IMR-90 (cell line): ENCODE measurements around the gene LCN10. TPM values are rescaled to one million over a fixed set of nuclear protein-coding genes. Genes with fewer than 3 reads are reported as not detected.

ENCODE experiments used
- ATAC-seq: fragments of 200-7000 bp; cut with Tn5 transposase; 2 replicates; pipeline ENCODE4 v1.9.1; 2020; ENCODE audit warnings: low read depth, mild to moderate bottlenecking, moderate library complexity
- BruUV-seq: library from RNA; stranded (reverse); fragments of 400-500 nt; replicated peaks from 2 replicates; lab custom pipeline; 2021; lab: Mats Ljungman, UMichigan
- CTCF ChIA-PET: fragments of 300-600 bp; formaldehyde crosslinking; extraction: SDS; loops from one replicate; lab custom pipeline; 2021; ENCODE audit warnings: antibody characterized with exemption; lab: Yijun Ruan, JAX
- POLR2A ChIA-PET: fragments of 300-600 bp; sonication (Branson Sonifier 250); formaldehyde crosslinking; loops from one replicate; lab custom pipeline; 2022; ENCODE audit warnings: antibody characterized with exemption; ENCODE audit not compliant: unreplicated experiment; lab: Charles Lee
- DNase-seq: peaks from one replicate; pipeline ENCODE4 v3.0.0; 2013
- H2AFZ ChIP-seq: replicated peaks from 2 replicates; pipeline ENCODE3; 2013; ENCODE audit warnings: low read length, mild to moderate bottlenecking; ENCODE audit not compliant: poor library complexity
- H2AK5ac ChIP-seq: 2 replicates; pipeline ENCODE4 v1.6.1; 2013; ENCODE audit warnings: low read depth, low read length, inconsistent platforms
- H2AK9ac ChIP-seq: replicated peaks from 2 replicates; pipeline ENCODE3; 2013; ENCODE audit warnings: mild to moderate bottlenecking, low read depth, low read length, moderate library complexity; ENCODE audit not compliant: poor library complexity
- H2BK120ac ChIP-seq: 2 replicates; pipeline ENCODE4 v1.6.1; 2013; ENCODE audit warnings: low read depth, low read length, inconsistent platforms
- H2BK15ac ChIP-seq: 3 replicates; pipeline ENCODE4 v1.6.1; 2013; ENCODE audit warnings: low read depth, low read length, inconsistent platforms
- H2BK20ac ChIP-seq: 2 replicates; pipeline ENCODE4 v1.6.1; 2013; ENCODE audit warnings: low read depth, mild to moderate bottlenecking, inconsistent platforms, low read length, moderate library complexity
- H2BK5ac ChIP-seq: 2 replicates; pipeline ENCODE4 v1.6.1; 2013; ENCODE audit warnings: mild to moderate bottlenecking, low read depth, low read length, inconsistent platforms; ENCODE audit not compliant: poor library complexity, severe bottlenecking
- H3K14ac ChIP-seq: replicated peaks from 2 replicates; pipeline ENCODE4 v1.6.1; 2013; ENCODE audit warnings: low read depth, low read length, inconsistent platforms
- H3K18ac ChIP-seq: 2 replicates; pipeline ENCODE4 v1.6.1; 2013; ENCODE audit warnings: low read depth, low read length, control low read depth
- H3K23ac ChIP-seq: 2 replicates; pipeline ENCODE4 v1.6.1; 2013; ENCODE audit warnings: low read depth, low read length, inconsistent platforms
- H3K27ac ChIP-seq: 2 replicates; pipeline ENCODE4 v1.5.1; 2013; ENCODE audit warnings: mild to moderate bottlenecking, control low read depth, low read length; ENCODE audit not compliant: insufficient read depth
- H3K27me3 ChIP-seq: 2 replicates; pipeline ENCODE4 v1.6.1; 2013; ENCODE audit warnings: low read length; ENCODE audit not compliant: control insufficient read depth, insufficient read depth
- H3K36me3 ChIP-seq: 2 replicates; pipeline ENCODE4 v1.6.1; 2013; ENCODE audit warnings: low read length, mixed read lengths; ENCODE audit not compliant: control insufficient read depth, insufficient read depth
- H3K4ac ChIP-seq: 2 replicates; pipeline ENCODE4 v1.6.1; 2013; ENCODE audit warnings: low read depth, low read length, inconsistent platforms
- H3K4me1 ChIP-seq: 2 replicates; pipeline ENCODE4 v1.6.1; 2013; ENCODE audit warnings: low read length, mixed read lengths; ENCODE audit not compliant: control insufficient read depth, insufficient read depth
- H3K4me2 ChIP-seq: 2 replicates; pipeline ENCODE4 v1.6.1; 2013; ENCODE audit warnings: low read depth, mild to moderate bottlenecking, control low read depth, low read length, moderate library complexity
- H3K4me3 ChIP-seq: 2 replicates; pipeline ENCODE4 v1.5.1; 2013; ENCODE audit warnings: low read depth, mild to moderate bottlenecking, control low read depth, low read length, moderate library complexity; ENCODE audit not compliant: insufficient read depth
- H3K56ac ChIP-seq: 2 replicates; pipeline ENCODE4 v1.6.1; 2013; ENCODE audit warnings: low read length, inconsistent platforms; ENCODE audit not compliant: insufficient read depth; ENCODE audit errors: extremely low read depth
- H3K79me1 ChIP-seq, 2 experiments: 2 replicates each; pipeline ENCODE4 v1.6.1; 2013; ENCODE audit warnings: low read length in 2 of 2, inconsistent platforms in 1 of 2, low read depth in 1 of 2
- H3K9ac ChIP-seq: 2 replicates; pipeline ENCODE4 v1.6.1; 2013; ENCODE audit warnings: low read depth, low read length, control low read depth
- H3K9me1 ChIP-seq: 2 replicates; pipeline ENCODE4 v1.6.1; 2013; ENCODE audit warnings: low read length, inconsistent platforms; ENCODE audit not compliant: insufficient read depth
- H3K9me3 ChIP-seq: 2 replicates; pipeline ENCODE4 v1.6.1; 2013; ENCODE audit warnings: low read length; ENCODE audit not compliant: control insufficient read depth, insufficient read depth
- H4K20me1 ChIP-seq: 2 replicates; pipeline ENCODE4 v1.6.1; 2013; ENCODE audit warnings: low read length, inconsistent platforms; ENCODE audit not compliant: insufficient read depth
- H4K5ac ChIP-seq: 2 replicates; pipeline ENCODE4 v1.6.1; 2013; ENCODE audit warnings: mild to moderate bottlenecking, low read depth, low read length, control low read depth
- H4K8ac ChIP-seq, 2 experiments: 2 replicates each; pipeline ENCODE4 v1.6.1; 2013; ENCODE audit warnings: low read depth in 2 of 2, low read length in 2 of 2, control low read depth in 1 of 2, inconsistent platforms in 1 of 2
- H4K91ac ChIP-seq: 2 replicates; pipeline ENCODE4 v1.6.1; 2013; ENCODE audit warnings: low read depth, low read length, inconsistent platforms; ENCODE audit not compliant: insufficient read depth
- BHLHE40 ChIP-seq: fragments of 150-350 bp; IDR thresholded peaks from 2 replicates; pipeline ENCODE4 v1.6.1; 2016; ENCODE audit warnings: mild to moderate bottlenecking, low read depth, low read length
- CHD1 ChIP-seq: IDR thresholded peaks from 2 replicates; pipeline ENCODE4 v1.6.1; 2012; ENCODE audit warnings: low read depth, low read length, improper control_type of control experiment
- FOS ChIP-seq: fragments of 150-350 bp; IDR thresholded peaks from 2 replicates; pipeline ENCODE4 v1.6.1; 2016; ENCODE audit warnings: low read depth, low read length
- MAFK ChIP-seq: IDR thresholded peaks from 2 replicates; pipeline ENCODE4 v1.6.1; 2012; ENCODE audit warnings: low read depth, low read length, improper control_type of control experiment
- MAZ ChIP-seq: IDR thresholded peaks from 2 replicates; pipeline ENCODE4 v1.6.1; 2012; ENCODE audit warnings: low read depth, mild to moderate bottlenecking, low read length, improper control_type of control experiment, moderate library complexity, borderline replicate concordance
- MXI1 ChIP-seq: IDR thresholded peaks from 2 replicates; pipeline ENCODE4 v1.6.1; 2012; ENCODE audit warnings: low read depth, mild to moderate bottlenecking, low read length, moderate library complexity, borderline replicate concordance
- NFE2L2 ChIP-seq: fragments of 150-350 bp; IDR thresholded peaks from 2 replicates; pipeline ENCODE4 v1.6.1; 2016; ENCODE audit warnings: low read depth, mild to moderate bottlenecking, low read length
- POLR2A ChIP-seq: IDR thresholded peaks from 2 replicates; pipeline ENCODE4 v1.6.1; 2012; ENCODE audit warnings: mild to moderate bottlenecking, low read depth, low read length
- RAD21 ChIP-seq: IDR thresholded peaks from 2 replicates; pipeline ENCODE4 v1.6.1; 2012; ENCODE audit warnings: low read length, improper control_type of control experiment
- RCOR1 ChIP-seq: IDR thresholded peaks from 2 replicates; pipeline ENCODE4 v1.6.1; 2012; ENCODE audit warnings: mild to moderate bottlenecking, low read length, improper control_type of control experiment; ENCODE audit not compliant: insufficient replicate concordance
- RFX5 ChIP-seq: IDR thresholded peaks from 2 replicates; pipeline ENCODE4 v1.8.0; 2012; ENCODE audit warnings: low read depth, mild to moderate bottlenecking, low read length, moderate library complexity
- SMC3 ChIP-seq: fragments of 150-350 bp; IDR thresholded peaks from 2 replicates; pipeline ENCODE4 v1.6.1; 2016; ENCODE audit warnings: low read depth, mild to moderate bottlenecking, antibody characterized with exemption, low read length, moderate library complexity
- WGBS, 2 experiments: methylation state at CpG; one replicate each; pipeline versions ENCODE4 v1.1.5 to v1.1.7; 2013; ENCODE audit warnings: missing lambda C conversion rate in 2 of 2; ENCODE audit not compliant: insufficient read length in 1 of 2; ENCODE audit errors: extremely low coverage in 2 of 2; 5-methylcytosine and 5-hydroxymethylcytosine counted together
- dilution Hi-C: fragments of 300-500 bp; cut with HindIII; formaldehyde crosslinking; loops from one replicate; pipeline ENCODE4 v1.14.3; 2018; ENCODE audit warnings: low sequenced_read_pairs; ENCODE audit not compliant: unreplicated experiment
- in situ Hi-C: fragments of 300-500 bp; cut with MboI; formaldehyde crosslinking; loops from 3 replicates; pipeline ENCODE4 v1.14.3; 2019; ENCODE audit warnings: low sequenced_read_pairs, inconsistent platforms, mixed read lengths
- intact Hi-C: fragments of 100-400 bp; cut with micrococcal nuclease; formaldehyde crosslinking; loops from 2 replicates; pipeline ENCODE4 v1.10.0; 2022
- polyA plus RNA-seq, 3 experiments: library from polyadenylated mRNA; depleted of rRNA; stranded (reverse); fragments of >200 nt; gene quantifications; 2 replicates each; pipeline ENCODE4 v1.2.3, GENCODE V29; 2012; ENCODE audit warnings: low replicate concordance in 1 of 3
- total RNA-seq: library from RNA; depleted of rRNA; stranded (reverse); fragments of >200 nt; gene quantifications from 2 replicates; pipeline ENCODE4 v1.2.3, GENCODE V29; 2012
- TF ChIP-seq, protein P1 (sequence below): fragments of 150-350 bp; IDR thresholded peaks from 2 replicates; pipeline ENCODE4 v1.6.1; 2017; ENCODE audit warnings: mild to moderate bottlenecking, antibody characterized with exemption, low read length, low read depth
- TF ChIP-seq, protein P2 (sequence below): conservative IDR thresholded peaks from 2 replicates; pipeline ENCODE4 v1.5.1; 2012; ENCODE audit warnings: mild to moderate bottlenecking, low read depth, low read length, improper control_type of control experiment

Gene LCN10
- total and polyA plus RNA-seq, 2 of the 4 experiments (the other 2 are of a cell fraction), result not detected

DNA sequence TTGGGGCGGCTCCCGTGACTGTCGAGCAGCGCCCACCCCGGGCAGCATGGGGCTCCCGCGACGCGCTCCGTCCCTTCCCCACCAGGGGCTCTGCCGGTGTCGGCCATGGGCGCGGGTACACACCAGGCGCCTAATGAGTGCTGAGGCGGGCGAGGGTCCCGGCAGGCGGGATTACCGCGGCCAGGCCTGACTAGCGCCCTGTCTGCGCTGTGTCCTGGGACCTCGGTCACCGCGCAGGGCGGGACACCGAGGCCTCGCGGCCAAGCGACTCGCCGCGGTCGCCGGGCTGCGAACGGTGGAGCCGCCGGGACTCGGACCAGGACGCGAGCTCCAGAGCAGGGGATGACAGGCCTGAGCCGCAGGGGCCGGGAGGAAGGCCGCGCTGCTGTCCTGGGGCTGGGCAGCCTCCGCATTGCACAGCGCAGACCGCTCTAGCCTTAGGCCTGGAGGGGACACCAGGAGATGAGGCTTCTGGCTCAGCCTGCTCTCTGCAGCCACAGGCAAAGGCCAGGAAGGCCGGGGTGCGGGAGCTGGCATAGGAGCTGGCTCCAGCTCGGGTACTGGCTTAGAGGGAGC, 14.1 kb downstream of the LCN10 start:
- Histone ChIP-seq H2AK9ac (peak overlapping the region; percentile 97), H3K23ac (peak overlapping the region; percentile 71), H3K4me2 (peak overlapping the region; percentile 71), H3K9ac (peak overlapping the region; percentile 48), H3K36me3 (peaks cover 27% of the 10 kb centered on the region), H3K4me1 (peaks cover 14% of the 10 kb centered on the region), H4K20me1 (peaks cover 43% of the 10 kb centered on the region), H3K27ac (peak overlapping the region; percentile 40; the same call in 1 of the 2 replicates), H3K27me3 (no peaks in the 10 kb centered on the region), H2BK5ac (no peak overlapping the region), H4K91ac (peak overlapping the region; percentile 38; the same call in 1 of the 2 replicates), H3K9me1 (peaks cover 15% of the 10 kb centered on the region), H3K4me3 (peak overlapping the region; percentile 98), H2AK5ac (peak overlapping the region; percentile 90), H3K9me3 (no peaks in the 10 kb centered on the region), H2BK15ac (no peak overlapping the region), H3K14ac (peak overlapping the region; percentile 90), H2AFZ (peak overlapping the region; percentile 92), H2BK120ac (no peak overlapping the region), H2BK20ac (no peak overlapping the region), H4K8ac (peak overlapping the region; percentile 76 to 84; a peak in 3 of 4 replicates), H3K4ac (peak overlapping the region; percentile 84), H3K79me1 (peaks cover 22 to 72% of the 10 kb centered on the region in 2 experiments), H3K18ac (no peak overlapping the region), H4K5ac (peak overlapping the region; percentile 19), H3K56ac (no peak overlapping the region)
- WGBS, 2 experiments, result 2% methylated on average over 47 of the region's 53 CpGs; no CpG with 5 or more reads in 1 of the 2 experiments
- TF ChIP-seq SMC3 (no peak), RFX5 (no peak), NFE2L2 (no peak), MAFK (no peak), MXI1 (no peak), RCOR1 (no peak), MAZ (no peak), CHD1 (no peak), POLR2A (no peak), FOS (no peak), BHLHE40 (no peak), RAD21 (no peak)
- TF ChIP-seq, protein P1, sequence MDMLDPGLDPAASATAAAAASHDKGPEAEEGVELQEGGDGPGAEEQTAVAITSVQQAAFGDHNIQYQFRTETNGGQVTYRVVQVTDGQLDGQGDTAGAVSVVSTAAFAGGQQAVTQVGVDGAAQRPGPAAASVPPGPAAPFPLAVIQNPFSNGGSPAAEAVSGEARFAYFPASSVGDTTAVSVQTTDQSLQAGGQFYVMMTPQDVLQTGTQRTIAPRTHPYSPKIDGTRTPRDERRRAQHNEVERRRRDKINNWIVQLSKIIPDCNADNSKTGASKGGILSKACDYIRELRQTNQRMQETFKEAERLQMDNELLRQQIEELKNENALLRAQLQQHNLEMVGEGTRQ, result no peak
- TF ChIP-seq, protein P2, sequence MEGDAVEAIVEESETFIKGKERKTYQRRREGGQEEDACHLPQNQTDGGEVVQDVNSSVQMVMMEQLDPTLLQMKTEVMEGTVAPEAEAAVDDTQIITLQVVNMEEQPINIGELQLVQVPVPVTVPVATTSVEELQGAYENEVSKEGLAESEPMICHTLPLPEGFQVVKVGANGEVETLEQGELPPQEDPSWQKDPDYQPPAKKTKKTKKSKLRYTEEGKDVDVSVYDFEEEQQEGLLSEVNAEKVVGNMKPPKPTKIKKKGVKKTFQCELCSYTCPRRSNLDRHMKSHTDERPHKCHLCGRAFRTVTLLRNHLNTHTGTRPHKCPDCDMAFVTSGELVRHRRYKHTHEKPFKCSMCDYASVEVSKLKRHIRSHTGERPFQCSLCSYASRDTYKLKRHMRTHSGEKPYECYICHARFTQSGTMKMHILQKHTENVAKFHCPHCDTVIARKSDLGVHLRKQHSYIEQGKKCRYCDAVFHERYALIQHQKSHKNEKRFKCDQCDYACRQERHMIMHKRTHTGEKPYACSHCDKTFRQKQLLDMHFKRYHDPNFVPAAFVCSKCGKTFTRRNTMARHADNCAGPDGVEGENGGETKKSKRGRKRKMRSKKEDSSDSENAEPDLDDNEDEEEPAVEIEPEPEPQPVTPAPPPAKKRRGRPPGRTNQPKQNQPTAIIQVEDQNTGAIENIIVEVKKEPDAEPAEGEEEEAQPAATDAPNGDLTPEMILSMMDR, result no peak
- ChIA-PET POLR2A (interaction anchor here (0.7 kb wide), 1 partner anchor 33 kb away, joined by 3 read pairs; no protein-coding TSS in a partner anchor), CTCF (no interaction called here)
- dilution Hi-C loops, result no loop called here
- no TSS peak for BruUV-seq
- DNase-seq (peak; percentile 29), ATAC-seq (peak; percentile 52)
- intact Hi-C loops, result no loop called here
- in situ Hi-C loops, result no loop called here
